A673 (cell line): ENCODE data around the gene TNIP1. TPM values are rescaled to one million over a fixed set of nuclear protein-coding genes. Genes with fewer than 3 reads are reported as not detected.

ENCODE experiments used
- BruUV-seq: library from RNA; stranded (reverse); fragments of 400-500 nt; replicated peaks from 2 replicates; lab custom pipeline; 2021; lab: Mats Ljungman, UMichigan
- CTCF ChIA-PET: fragments of 300-600 bp; sonication (Branson Sonifier 250); formaldehyde crosslinking; loops from one replicate; lab custom pipeline; 2022; ENCODE audit warnings: antibody characterized with exemption; lab: Charles Lee
- POLR2A ChIA-PET: fragments of 300-600 bp; sonication (Branson Sonifier 250); formaldehyde crosslinking; loops from one replicate; lab custom pipeline; 2022; ENCODE audit warnings: antibody characterized with exemption; ENCODE audit not compliant: low non-redundant PET; lab: Charles Lee
- DNase-seq: peaks from one replicate; pipeline ENCODE4 v3.0.0-alpha.2; 2015; ENCODE audit warnings: low spot score
- H3K27ac ChIP-seq: fragments of 200-600 bp; sonication (generic); 2 replicates; pipeline ENCODE4 v1.5.1; 2016; ENCODE audit warnings: mixed run types, low read depth, mild to moderate bottlenecking, mixed read lengths, antibody characterized with exemption, low read length; ENCODE audit not compliant: poor library complexity, severe bottlenecking
- H3K27me3 ChIP-seq: fragments of 200-600 bp; sonication (generic); replicated peaks from 2 replicates; pipeline ENCODE4 v1.6.1; 2017; ENCODE audit warnings: mixed run types, low read depth, mild to moderate bottlenecking, mixed read lengths, antibody characterized with exemption, low read length; ENCODE audit not compliant: insufficient read depth, poor library complexity
- H3K36me3 ChIP-seq: fragments of 200-600 bp; sonication (generic); 2 replicates; pipeline ENCODE4 v1.6.1; 2016; ENCODE audit warnings: mixed run types, mild to moderate bottlenecking, mixed read lengths, antibody characterized with exemption, low read length; ENCODE audit not compliant: insufficient read depth, poor library complexity, severe bottlenecking
- H3K4me1 ChIP-seq: fragments of 200-600 bp; sonication (generic); 2 replicates; pipeline ENCODE4 v1.6.1; 2017; ENCODE audit warnings: mixed run types, mild to moderate bottlenecking, mixed read lengths, antibody characterized with exemption, low read length; ENCODE audit not compliant: insufficient read depth, poor library complexity, severe bottlenecking
- H3K4me3 ChIP-seq: fragments of 200-600 bp; sonication (generic); 2 replicates; pipeline ENCODE4 v1.5.1; 2016; ENCODE audit warnings: low read depth, mixed run types, mild to moderate bottlenecking, mixed read lengths, low read length; ENCODE audit not compliant: poor library complexity, severe bottlenecking
- H3K9me3 ChIP-seq: fragments of 200-600 bp; sonication (generic); 2 replicates; pipeline ENCODE4 v1.6.1; 2016; ENCODE audit warnings: mixed run types, low read depth, mild to moderate bottlenecking, mixed read lengths, antibody characterized with exemption, low read length; ENCODE audit not compliant: poor library complexity, severe bottlenecking
- EZH2 ChIP-seq: fragments of 200-600 bp; sonication (generic); IDR thresholded peaks from 2 replicates; pipeline ENCODE4 v1.6.1; 2017; ENCODE audit warnings: borderline replicate concordance, low read depth, mild to moderate bottlenecking, mixed read lengths, antibody characterized with exemption, low read length; ENCODE audit not compliant: poor library complexity, severe bottlenecking
- intact Hi-C: fragments of 100-400 bp; cut with micrococcal nuclease; formaldehyde crosslinking; loops from one replicate; pipeline ENCODE4 v1.10.0; 2022; ENCODE audit not compliant: unreplicated experiment
- total RNA-seq: library from RNA; stranded (reverse); gene quantifications from 2 replicates; pipeline ENCODE4 v1.2.3, GENCODE V29; 2021
- TF ChIP-seq, protein P1 (sequence below): fragments of 300-800, 200-600 bp; sonication (generic); conservative IDR thresholded peaks from 2 replicates; pipeline ENCODE4 v1.5.1; 2017; ENCODE audit warnings: low read depth, mild to moderate bottlenecking, antibody characterized with exemption, low read length, moderate library complexity, mixed read lengths

The TNIP1 gene
- total RNA-seq, 1 experiment from 2014 or later, result 33.3 TPM

- no TSS peak for BruUV-seq
- POLR2A ChIA-PET, result no interaction called here
These were observed 40.8 kb upstream of the TNIP1 start for GRCh38 chr5:151121665-151122064.

DNA sequence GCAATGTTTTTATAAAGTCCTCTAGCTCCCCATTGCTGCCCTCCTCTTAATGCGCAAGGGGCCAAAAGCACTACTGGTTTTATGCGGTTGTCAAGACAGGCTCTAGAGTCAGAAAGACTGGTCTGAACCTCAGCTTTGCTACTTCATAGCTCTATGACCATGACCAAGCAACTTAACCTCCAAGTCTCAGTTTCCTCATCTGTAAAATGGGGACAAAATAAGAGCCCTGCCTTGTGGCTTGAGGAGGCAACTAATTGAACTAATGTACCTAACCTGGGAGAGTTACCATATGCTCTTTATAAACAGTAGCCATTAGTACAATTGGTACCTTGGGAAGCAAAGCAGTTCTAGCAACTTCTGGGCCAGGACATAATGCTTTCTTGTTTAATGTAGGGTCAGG lies 40.3 kb upstream of the TNIP1 start:
- BruUV-seq, result no TSS peak
- ChIA-PET CTCF (no interaction called here), POLR2A (no interaction called here)
- Histone ChIP-seq H3K27me3 (no peaks in the 10 kb centered on the region), H3K36me3 (peaks cover 55% of the 10 kb centered on the region), H3K4me3 (no peak overlapping the region), H3K9me3 (no peaks in the 10 kb centered on the region), H3K27ac (no peak overlapping the region), H3K4me1 (peaks cover 13% of the 10 kb centered on the region)
- no peak for TF ChIP-seq EZH2
- TF ChIP-seq, protein P1, sequence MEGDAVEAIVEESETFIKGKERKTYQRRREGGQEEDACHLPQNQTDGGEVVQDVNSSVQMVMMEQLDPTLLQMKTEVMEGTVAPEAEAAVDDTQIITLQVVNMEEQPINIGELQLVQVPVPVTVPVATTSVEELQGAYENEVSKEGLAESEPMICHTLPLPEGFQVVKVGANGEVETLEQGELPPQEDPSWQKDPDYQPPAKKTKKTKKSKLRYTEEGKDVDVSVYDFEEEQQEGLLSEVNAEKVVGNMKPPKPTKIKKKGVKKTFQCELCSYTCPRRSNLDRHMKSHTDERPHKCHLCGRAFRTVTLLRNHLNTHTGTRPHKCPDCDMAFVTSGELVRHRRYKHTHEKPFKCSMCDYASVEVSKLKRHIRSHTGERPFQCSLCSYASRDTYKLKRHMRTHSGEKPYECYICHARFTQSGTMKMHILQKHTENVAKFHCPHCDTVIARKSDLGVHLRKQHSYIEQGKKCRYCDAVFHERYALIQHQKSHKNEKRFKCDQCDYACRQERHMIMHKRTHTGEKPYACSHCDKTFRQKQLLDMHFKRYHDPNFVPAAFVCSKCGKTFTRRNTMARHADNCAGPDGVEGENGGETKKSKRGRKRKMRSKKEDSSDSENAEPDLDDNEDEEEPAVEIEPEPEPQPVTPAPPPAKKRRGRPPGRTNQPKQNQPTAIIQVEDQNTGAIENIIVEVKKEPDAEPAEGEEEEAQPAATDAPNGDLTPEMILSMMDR, result no peak
- intact Hi-C loops, result no loop called here
- DNase-seq, result no peak

More at GRCh38 chr5:151121665-151122064, 40.8 kb upstream of the TNIP1 start:
- no peak for DNase-seq
- Histone ChIP-seq H3K4me1 (peaks cover 13% of the 10 kb centered on the region), H3K36me3 (peaks cover 58% of the 10 kb centered on the region), H3K9me3 (no peaks in the 10 kb centered on the region), H3K27ac (no peak overlapping the region), H3K4me3 (no peak overlapping the region), H3K27me3 (no peaks in the 10 kb centered on the region)
- CTCF ChIA-PET, result no interaction called here
- TF ChIP-seq, protein P1, result no peak
- no peak for TF ChIP-seq EZH2
- intact Hi-C loops, result no loop called here

- Histone ChIP-seq H3K9me3 (no peaks in the 10 kb centered on the region), H3K27me3 (no peaks in the 10 kb centered on the region), H3K4me3 (no peak overlapping the region), H3K36me3 (peaks cover 53% of the 10 kb centered on the region), H3K27ac (no peak overlapping the region), H3K4me1 (peaks cover 4% of the 10 kb centered on the region)
- DNase-seq, result no peak
- BruUV-seq, result no TSS peak
- ChIA-PET POLR2A (no interaction called here), CTCF (no interaction called here)
- TF ChIP-seq, protein P1, result no peak
- TF ChIP-seq EZH2, result no peak
- intact Hi-C loops, result no loop called here
These were observed 38.2 kb upstream of the TNIP1 start for GRCh38 chr5:151118913-151119575.
